Posterior vena cava (tissue), 2 donors: ENCODE measurements around the gene SMOC2. TPM values are rescaled to one million over a fixed set of nuclear protein-coding genes. Genes with fewer than 3 reads are reported as not detected.
"Not testable (repeated sequence)": the region's sequence is repeated elsewhere in the genome, so short reads cannot be mapped to it uniquely, and the experiment has no call there.

Experiments
- DNase-seq: peaks from one replicate; pipeline ENCODE4 v3.0.0-alpha.2; 2020; ENCODE audit warnings: low spot score
- intact Hi-C, 2 donors: fragments of 100-400 bp; cut with DNase I; formaldehyde crosslinking; loops; one replicate each; pipeline versions ENCODE4 v1.14.1 to v1.14.2; 2022 to 2023
- total RNA-seq, 2 donors: library from RNA; stranded (reverse); fragmentation: NEBNext Ultra II Directional; extraction: Animal tissue kit (Norgen Biotek cat#: 25700); gene quantifications; one replicate each; pipeline ENCODE4 v1.2.1, GENCODE V29; 2021
- donor health status: DM: yes; HTN: yes; CAD: no.
- donor health status: DM: yes; HTN: yes; CAD: no.

The SMOC2 gene
- total RNA-seq, 2 donors from 2014 or later: 77.6 to 176 TPM

DNA sequence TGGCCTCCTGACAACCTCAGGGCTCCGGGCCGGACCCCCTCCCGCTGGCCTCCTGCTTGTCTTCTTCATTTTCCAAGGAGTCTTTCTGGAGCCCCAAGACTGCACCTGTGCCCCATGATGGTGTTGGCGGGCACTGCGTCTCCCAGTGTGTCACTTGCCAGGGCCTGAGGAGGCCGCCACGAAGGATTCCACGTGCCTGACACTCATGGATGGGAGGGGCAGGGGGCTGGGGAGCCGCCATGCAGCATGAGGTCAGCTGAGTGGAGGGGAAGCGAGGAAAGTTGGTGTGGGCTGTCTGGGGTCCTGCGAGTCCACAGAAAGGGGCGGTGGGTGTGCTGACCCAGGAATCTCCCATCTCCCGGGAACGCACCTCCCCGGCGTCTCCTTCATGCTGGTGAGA, 165.7 kb downstream of the SMOC2 start:
- intact Hi-C loops: no loop called here
- DNase-seq: peak; percentile 70

- intact Hi-C loops: no loop called here
- no peak for DNase-seq
Observed at GRCh38 chr6:168607272-168608112, 166.5 kb downstream of the SMOC2 start.

DNA sequence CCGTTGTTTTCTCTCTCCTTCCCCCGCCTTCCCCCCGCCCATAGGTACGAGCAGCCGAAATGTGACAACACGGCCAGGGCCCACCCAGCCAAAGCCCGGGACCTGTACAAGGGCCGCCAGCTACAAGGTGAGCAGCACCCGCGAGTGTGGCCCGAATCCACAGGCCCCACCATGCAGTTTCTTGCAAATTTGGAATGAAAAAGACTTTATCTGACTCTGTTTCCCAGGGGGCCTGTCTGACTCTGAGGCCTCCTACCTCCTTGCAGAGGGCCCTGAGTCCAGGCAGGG, 167.1 kb downstream of the SMOC2 start:
- no peak for DNase-seq
- intact Hi-C loops: no loop called here

DNA sequence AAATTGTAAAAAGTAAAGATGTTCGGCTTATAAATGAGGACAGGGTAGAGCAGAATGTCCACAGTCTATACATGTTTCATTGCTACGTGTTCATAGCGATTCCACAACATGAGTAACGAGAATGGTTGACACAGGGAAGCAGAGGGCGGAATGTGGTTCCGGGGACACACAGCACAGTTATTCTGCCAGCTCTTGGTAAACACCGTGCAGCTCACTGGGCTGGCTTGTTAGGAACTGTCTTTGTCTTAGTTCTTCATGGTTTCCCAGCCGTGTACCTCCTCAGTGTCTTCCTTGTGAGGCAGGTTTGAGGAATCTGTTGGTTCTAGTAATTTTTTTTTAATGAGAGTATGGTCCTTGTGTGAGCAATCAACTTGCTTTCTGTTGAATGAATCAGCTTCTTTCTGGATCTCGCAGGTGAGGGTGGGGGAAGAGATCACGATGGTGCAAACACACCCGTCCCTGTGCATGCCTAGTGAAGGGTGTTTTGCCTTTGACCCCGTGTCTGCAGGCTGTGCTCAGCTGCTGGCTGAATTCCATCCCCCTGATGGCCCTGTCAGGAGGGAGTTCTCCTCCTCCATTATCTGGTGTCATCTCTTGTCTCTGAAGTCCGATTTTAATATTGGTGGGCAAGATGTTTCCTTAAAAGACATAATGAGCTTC, 168.2 kb downstream of the SMOC2 start:
- no peak for DNase-seq
- intact Hi-C loops: no loop called here

- no peak for DNase-seq
- intact Hi-C loops: loop anchor here (5.0 to 10.0 kb wide), 2 partner anchors 275 to 282 kb away; no protein-coding TSS in a partner anchor
Observed at GRCh38 chr6:168609914-168610490, 169.0 kb downstream of the SMOC2 start.

DNA sequence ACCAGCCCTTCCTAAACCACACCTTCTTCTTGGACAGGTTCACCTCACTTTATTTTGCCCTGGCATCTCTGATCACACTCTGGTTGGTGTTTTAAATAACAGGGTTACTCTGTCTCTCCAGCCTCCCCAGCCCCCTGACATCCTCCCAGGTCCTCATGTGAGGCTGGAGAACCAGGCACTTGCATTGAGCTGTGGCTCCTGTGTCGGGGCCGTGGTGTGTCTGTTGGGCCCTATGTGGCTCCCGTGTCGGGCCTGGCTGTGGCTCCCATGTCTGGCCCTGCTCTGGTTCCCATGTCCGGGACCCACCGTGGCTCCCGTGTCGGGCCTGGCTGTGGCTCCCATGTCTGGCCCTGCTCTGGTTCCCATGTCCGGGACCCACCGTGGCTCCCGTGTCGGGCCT, 170.0 kb downstream of the SMOC2 start:
- not testable (repeated sequence) for DNase-seq

DNA sequence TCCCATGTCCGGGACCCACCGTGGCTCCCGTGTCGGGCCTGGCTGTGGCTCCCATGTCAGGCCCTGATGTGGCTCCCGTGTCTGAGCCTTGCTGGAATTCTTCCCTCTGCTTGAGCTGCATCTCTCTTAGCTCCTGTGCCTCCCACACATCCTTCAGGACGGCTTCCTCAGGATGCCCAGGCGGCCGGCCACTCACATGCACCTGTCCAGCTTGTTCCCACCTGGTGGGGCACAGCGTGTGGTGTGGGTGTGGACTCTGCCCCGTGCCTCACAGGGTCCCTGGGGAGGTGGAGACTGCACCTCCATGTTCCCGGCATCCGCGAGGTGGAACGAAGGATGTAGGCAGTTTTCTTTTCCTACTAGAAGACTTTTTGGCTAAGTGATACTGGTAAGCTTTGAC, 170.7 kb downstream of the SMOC2 start:
- no peak for DNase-seq
- intact Hi-C loops: loop anchor here (5.0 to 10.0 kb wide), 2 partner anchors 273 to 281 kb away; no protein-coding TSS in a partner anchor

More for the DNA sequence above, 170.0 kb downstream of the SMOC2 start:
- intact Hi-C loops: loop anchor here (5.0 to 10.0 kb wide), 2 partner anchors 274 to 281 kb away; no protein-coding TSS in a partner anchor

DNA sequence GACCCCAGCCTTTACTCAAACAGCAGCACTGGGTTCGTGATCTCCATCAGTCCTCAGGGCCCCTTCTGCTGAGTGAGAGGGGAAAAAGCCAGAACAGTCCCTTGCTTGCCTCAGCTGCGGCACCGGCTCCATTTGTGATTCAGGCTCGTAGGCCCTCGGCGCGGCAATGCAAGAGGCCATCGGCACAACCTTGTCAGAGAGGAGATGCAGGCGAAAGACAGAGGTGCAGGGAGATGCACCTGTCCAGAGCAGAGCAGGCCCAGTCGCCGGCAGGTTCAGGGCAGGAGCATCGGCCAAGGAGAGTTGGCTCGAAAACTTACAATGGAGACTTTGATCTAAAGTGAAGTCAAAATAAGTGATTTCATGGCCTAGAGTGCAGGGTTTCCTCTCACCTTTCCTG, 171.6 kb downstream of the SMOC2 start:
- no peak for DNase-seq
- intact Hi-C loops: loop anchor here (5.0 to 10.0 kb wide), 2 partner anchors 272 to 280 kb away; no protein-coding TSS in a partner anchor

- DNase-seq: no peak
- intact Hi-C loops: loop anchor here in 1 of 2 donors (10.0 kb wide), 1 partner anchor 269 kb away; no protein-coding TSS in a partner anchor
Observed at GRCh38 chr6:168615837-168616236, 174.9 kb downstream of the SMOC2 start.

DNA sequence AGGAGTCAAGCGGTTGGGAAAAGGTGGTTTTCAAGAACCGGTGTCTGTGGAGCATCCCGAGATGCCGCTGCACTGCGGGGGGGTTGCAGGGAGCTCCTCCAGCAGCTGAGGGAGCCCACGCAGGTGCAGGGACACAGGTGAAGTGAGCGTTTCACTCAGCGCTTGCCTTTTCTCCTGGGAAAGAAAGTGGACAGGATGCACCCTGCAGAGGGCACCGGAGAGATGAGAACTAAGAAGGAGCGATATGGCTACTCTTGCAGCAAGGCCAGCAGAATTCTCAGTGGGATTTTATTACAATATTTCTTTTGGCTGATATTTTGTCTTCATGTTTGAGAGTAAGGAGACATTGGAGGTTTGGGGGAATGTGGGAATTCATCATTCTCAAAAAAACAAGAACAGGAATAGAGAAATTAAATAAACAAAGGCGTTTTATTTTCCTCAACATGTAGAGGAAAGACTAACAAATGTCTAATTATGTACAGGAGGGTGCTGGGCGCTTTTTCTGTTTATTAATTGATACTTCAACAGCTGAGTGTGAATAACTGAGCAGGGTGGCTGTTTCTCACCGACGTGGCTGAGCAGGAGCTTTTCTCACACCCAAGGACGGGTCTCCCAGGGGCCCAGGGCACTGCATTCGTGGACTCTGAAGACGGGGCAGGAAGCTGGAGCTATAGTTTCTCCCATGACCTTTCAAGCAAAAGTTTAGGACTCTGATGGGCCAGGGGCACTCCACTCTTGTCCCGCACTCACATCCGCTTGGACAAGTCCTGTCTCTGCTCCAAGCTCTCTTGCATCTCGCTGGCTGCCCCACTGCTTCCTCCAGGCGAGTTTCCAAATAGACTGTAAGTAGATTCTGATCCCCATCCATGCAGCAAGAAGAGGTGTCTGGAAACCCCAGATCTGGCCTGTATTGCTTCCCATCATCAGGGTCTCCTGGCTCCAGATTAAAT, 176.1 kb downstream of the SMOC2 start:
- DNase-seq: peak; percentile 78
- intact Hi-C loops: loop anchor here in 1 of 2 donors (10.0 kb wide), 1 partner anchor 268 kb away; no protein-coding TSS in a partner anchor

GRCh38 chr6:168618546-168619315, 177.7 kb downstream of the SMOC2 start:
- intact Hi-C loops: loop anchor here in 1 of 2 donors (10.0 kb wide), 1 partner anchor 266 kb away; no protein-coding TSS in a partner anchor

GRCh38 chr6:168619560-168620314, 178.8 kb downstream of the SMOC2 start:
- peak; percentile 63 for DNase-seq
- intact Hi-C loops: loop anchor here in 1 of 2 donors (10.0 kb wide), 1 partner anchor 265 kb away; no protein-coding TSS in a partner anchor

More at GRCh38 chr6:168618546-168619315, 177.7 kb downstream of the SMOC2 start:
- DNase-seq: no peak

- DNase-seq: no peak
- intact Hi-C loops: no loop called here
Observed at GRCh38 chr6:168620578-168620977, 179.6 kb downstream of the SMOC2 start.

DNA sequence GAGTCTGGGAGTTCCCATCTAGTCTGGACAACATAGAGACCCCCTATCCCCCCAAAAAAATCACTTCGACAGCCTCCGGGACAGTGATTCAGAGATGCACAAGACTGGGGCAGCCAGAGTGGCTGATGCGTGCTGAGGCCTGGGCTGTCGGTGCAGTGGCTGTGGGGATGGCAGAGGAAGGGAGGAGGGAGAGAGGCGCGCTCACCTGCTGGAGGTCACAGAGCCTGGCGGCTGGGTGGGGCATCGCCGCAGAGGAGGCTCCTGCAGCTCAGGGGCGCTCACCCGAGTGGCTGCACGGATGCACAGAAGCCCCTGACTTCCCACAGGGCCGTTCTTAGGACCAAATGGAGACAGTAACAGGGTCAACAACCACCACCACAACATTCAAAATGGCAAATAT, 182.8 kb downstream of the SMOC2 start:
- intact Hi-C loops: no loop called here
- DNase-seq: no peak

GRCh38 chr6:168624540-168624939, 183.6 kb downstream of the SMOC2 start:
- DNase-seq: no peak
- intact Hi-C loops: no loop called here

- intact Hi-C loops: no loop called here
- peak; percentile 62 for DNase-seq
Observed at GRCh38 chr6:168624948-168625347, 184.0 kb downstream of the SMOC2 start.

DNA sequence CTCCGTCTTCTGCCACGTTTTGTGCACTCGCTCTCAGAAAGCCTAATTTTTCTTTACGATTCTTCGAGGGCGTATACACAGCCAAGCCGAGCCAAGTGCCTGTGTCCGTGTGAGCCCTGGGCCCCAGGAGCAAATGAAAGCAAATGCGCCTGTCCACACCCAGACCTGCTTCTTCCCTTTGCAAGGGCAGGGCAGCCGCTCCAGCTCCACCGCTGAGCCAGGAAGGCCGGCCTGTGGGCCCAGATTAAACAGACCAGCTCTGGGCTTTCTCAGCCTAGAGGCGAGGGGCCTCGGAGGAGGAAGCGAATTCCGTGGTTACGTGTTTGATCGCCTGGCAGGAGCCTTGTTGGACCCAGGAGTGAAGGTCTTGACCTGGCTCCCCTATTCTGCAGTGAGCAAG, 184.6 kb downstream of the SMOC2 start:
- DNase-seq: peak; percentile 58
- intact Hi-C loops: no loop called here
